22Rv1 (cell line): ENCODE results near the gene SYNDIG1.

ENCODE experiments used
- CTCF ChIP-seq: fragments of 450-650 bp; IDR thresholded peaks from 2 replicates; pipeline ENCODE4 v1.5.1; 2017; ENCODE audit warnings: mild to moderate bottlenecking
- ZFX ChIP-seq: fragments of 450-650 bp; IDR thresholded peaks from 2 replicates; pipeline ENCODE4 v1.6.1; 2017; ENCODE audit warnings: antibody characterized with exemption, borderline replicate concordance

- TF ChIP-seq CTCF, result no peak
- no peak for TF ChIP-seq ZFX
Observed at GRCh38 chr20:24664266-24664986, 195.0 kb downstream of the SYNDIG1 start.
